Measurements from ENCODE around the gene BARHL1.
"Not testable (repeated sequence)": the region's sequence is repeated elsewhere in the genome, so short reads cannot be mapped to it uniquely, and the experiment has no call there.

BARHL1 gene

GRCh38 chr9:132556714-132557113 is 25.7 kb upstream of the BARHL1 start:
- no peak for DNase-seq (ENCODE audit: low read depth in 3 of 3)

GRCh38 chr9:132557159-132557558 is 25.2 kb upstream of the BARHL1 start:
- no peak for DNase-seq (ENCODE audit: low read depth in 3 of 3)

GRCh38 chr9:132559711-132560110 is 22.7 kb upstream of the BARHL1 start:
- no peak for DNase-seq (ENCODE audit: low read depth in 3 of 3)

GRCh38 chr9:132560616-132561202 is 21.7 kb upstream of the BARHL1 start:
- no peak for DNase-seq (ENCODE audit: low read depth in 3 of 3)

- DNase-seq (ENCODE audit: low read depth in 3 of 3) = no peak
These were observed 20.2 kb upstream of the BARHL1 start for GRCh38 chr9:132562306-132562573.

- no peak for DNase-seq (ENCODE audit: low read depth in 3 of 3)
These were observed 17.9 kb upstream of the BARHL1 start for GRCh38 chr9:132564526-132564925.

GRCh38 chr9:132568787-132569186 is 13.6 kb upstream of the BARHL1 start:
- DNase-seq (ENCODE audit: low read depth in 3 of 3) = not testable (repeated sequence)

- DNase-seq (ENCODE audit: low read depth in 3 of 3) = no peak
These were observed 10.4 kb upstream of the BARHL1 start for GRCh38 chr9:132571806-132572600.

GRCh38 chr9:132572921-132573320 is 9.5 kb upstream of the BARHL1 start:
- DNase-seq (ENCODE audit: low read depth in 3 of 3) = no peak

- peak; percentile 6 to 51 (median 17) for DNase-seq (ENCODE audit: low read depth in 3 of 3)
These were observed 7.3 kb upstream of the BARHL1 start for GRCh38 chr9:132575005-132575609.

GRCh38 chr9:132575811-132576210 is 6.6 kb upstream of the BARHL1 start:
- no peak for DNase-seq (ENCODE audit: low read depth in 3 of 3)

- DNase-seq (ENCODE audit: low read depth in 3 of 3) = no peak
These were observed 5.3 kb upstream of the BARHL1 start for GRCh38 chr9:132577119-132577518.

- no peak for DNase-seq (ENCODE audit: low read depth in 3 of 3)
These were observed 4.0 kb upstream of the BARHL1 start for GRCh38 chr9:132578367-132578932.

- no peak for DNase-seq (ENCODE audit: low read depth in 3 of 3)
These were observed 3.0 kb upstream of the BARHL1 start for GRCh38 chr9:132579427-132579798.

- DNase-seq (ENCODE audit: low read depth in 3 of 3) = no peak
These were observed 579 bp downstream of the BARHL1 start for GRCh38 chr9:132582786-132583583.

- no peak for DNase-seq (ENCODE audit: low read depth in 3 of 3)
These were observed 1.3 kb downstream of the BARHL1 start for GRCh38 chr9:132583584-132584304.

- no peak for DNase-seq (ENCODE audit: low read depth in 3 of 3)
These were observed 2.5 kb downstream of the BARHL1 start for GRCh38 chr9:132584601-132585560.

- no peak for DNase-seq (ENCODE audit: low read depth in 3 of 3)
These were observed 3.8 kb downstream of the BARHL1 start for GRCh38 chr9:132585954-132586829.

- no peak for DNase-seq (ENCODE audit: low read depth in 3 of 3)
These were observed 4.6 kb downstream of the BARHL1 start for GRCh38 chr9:132586830-132587591.
